UCSD-AML1 (cell line): ENCODE measurements around the gene TMEM176A.

Experiments
- DNase-seq: peaks from one replicate; lab custom pipeline; 2025; ENCODE audit not compliant: unreplicated experiment; lab: John Stamatoyannopoulos, UW

TMEM176A gene

DNA sequence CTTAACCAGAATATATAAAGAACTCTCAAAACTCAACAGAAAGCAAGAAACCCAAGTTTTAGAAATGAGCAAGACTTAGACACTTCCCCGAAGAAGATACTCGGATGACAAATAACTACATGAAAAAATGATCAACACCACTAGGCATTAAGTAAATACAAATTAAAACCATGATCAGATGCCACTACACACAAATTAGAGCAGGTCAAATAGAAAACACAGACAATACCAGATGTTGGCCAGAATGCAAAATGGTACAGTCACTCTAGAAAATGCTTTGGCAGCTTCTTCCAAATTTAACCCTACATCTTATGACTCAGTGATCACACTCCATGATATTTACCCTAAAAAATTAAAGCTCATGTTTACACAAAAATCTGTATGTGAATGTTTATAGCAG lies 18.4 kb downstream of the TMEM176A start:
- DNase-seq, result no peak

DNA sequence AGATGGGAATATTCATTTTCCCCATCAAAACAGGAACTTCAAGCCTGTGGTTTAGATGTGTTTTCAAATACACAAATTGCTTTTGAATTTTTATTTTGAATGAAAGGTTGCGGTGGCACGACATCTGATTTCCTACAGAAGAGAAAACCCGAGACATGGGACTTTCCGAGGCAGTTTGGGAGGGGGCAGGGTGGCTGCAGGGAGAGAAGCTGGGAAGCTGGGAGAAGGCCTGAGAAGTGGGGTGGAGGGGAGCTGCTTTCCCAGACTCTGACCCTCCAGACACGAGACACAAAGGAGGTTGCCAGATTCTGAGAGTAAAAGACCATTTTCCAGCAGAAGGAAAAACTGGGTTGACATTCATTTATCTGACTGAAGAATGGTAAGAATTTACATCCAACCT lies 19.6 kb downstream of the TMEM176A start:
- no peak for DNase-seq

DNA sequence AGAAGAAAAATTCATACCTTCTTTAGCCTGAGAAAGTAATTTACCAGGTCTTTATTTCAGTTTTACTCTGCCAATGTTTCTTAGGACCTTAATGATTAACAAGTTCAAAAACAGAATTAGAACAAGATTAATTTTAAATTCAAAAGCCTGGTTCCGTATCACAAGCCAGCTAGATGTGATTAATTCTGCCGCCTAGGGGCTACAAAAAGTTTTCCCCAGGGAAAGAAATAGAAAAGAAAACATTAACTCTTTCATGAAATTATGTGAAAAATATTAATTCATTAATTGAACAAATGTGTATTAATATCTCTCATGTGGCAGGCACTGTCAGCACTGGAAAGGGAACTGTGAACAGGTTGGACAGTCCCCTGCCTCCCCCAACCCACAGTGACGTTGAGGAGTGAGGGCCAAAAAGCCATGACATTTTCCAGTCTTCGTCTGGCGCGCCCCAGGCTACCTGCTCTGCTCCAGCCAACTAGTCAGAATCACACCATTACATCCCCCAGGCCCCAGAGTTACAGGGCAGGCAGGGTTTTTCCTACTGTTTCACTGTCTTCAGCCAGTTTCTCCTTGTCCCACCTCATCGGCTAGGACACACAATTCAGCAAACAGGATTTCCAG lies 20.1 kb downstream of the TMEM176A start:
- DNase-seq, result no peak

- no peak for DNase-seq
Observed at GRCh38 chr7:150823043-150823442, 22.5 kb downstream of the TMEM176A start.

GRCh38 chr7:150823484-150824126 lies 23.0 kb downstream of the TMEM176A start:
- DNase-seq, result no peak

DNA sequence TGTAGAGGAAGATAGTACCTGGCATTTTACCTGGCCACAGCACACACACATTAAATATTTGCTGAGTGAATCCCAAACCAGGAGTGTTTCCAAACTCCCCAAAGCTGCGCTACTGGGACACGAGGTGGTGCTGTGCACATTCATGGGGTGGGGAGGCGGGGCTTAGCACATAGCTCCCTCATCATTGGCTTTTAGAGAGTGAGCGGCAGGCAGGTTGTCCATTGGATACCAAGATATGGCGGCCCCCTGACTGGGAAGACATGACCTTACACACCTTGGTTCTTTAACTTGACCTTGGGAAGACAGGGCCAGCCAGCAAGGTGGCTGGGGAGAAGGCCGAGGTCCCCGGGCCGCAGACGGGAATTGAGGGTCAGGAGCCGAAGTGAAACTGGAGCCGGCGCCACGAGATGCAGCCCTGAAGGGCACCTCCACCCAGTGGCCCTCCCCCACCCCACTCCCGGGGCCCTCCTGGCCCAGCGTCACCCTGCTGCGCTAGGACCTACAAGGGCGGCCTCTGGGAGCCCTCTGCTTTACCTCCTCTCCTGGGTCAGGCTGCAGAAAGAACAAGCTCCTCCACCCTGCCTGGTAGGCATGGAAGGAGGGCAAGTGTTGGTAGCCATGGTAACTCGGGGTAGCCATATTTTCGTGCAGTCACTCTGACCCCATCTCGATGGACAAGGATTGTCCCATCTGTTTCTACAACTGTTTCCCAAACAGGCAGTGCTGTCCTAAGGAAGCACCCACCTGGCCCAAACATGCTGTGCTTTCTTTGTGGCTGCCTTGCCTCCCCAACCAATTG lies 24.0 kb downstream of the TMEM176A start:
- DNase-seq, result no peak

- DNase-seq, result no peak
Observed at GRCh38 chr7:150826061-150826849, 25.7 kb downstream of the TMEM176A start.

DNA sequence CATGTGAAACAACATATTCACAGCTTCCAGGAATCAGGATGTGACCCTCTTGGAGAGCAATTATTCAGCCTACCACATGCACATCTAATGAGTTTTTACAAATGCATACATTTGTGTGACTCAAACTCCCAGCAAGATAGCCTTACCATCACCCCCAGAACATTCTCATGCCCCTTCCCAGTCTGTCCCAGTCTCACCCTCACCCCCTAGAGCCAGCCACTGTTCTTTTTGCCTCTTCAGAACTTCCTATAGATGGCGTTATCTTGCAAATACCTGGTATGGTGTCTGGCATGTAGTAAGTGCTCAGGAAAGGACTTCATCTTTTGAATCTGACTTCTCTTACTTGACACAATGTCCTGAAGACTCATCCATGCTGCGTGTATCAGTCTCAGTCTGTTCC lies 27.8 kb downstream of the TMEM176A start:
- no peak for DNase-seq

DNA sequence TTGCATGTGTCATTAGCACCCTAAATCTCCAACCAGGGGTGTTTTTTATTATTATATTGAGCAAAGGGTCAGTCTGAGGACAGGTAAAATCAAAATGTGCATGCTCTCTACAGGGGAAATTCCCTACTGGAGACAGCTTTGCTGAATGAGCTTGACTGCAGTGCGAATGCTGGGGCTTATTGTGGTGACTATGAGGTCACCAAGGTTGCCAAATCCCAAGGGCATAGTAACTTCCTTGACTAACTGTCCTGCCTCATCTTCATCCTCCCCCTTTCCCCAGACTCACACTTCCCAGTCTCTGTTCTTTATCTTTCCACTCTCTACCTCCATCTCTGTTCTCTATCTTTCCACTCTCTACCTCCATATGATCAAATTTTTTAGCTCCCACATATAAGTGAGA lies 28.9 kb downstream of the TMEM176A start:
- DNase-seq, result no peak

DNA sequence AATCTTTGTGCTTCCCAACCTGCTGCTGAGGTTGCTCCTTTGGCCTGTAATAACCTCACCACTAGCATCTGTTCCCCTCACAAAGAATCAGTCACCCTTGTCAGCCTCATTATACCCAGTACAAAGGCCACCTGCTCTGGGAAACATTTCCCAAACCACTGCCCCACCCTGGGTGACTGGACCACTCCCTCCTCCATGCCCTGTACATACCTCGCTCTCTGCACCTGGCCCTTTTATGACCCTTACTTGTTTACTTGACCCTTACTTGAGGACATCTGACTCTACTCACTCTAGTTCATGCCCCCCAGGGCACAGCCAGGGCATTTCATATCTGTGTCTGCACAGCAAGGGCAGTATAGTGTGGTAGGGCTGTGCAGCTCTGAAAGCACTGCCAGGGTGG lies 30.4 kb downstream of the TMEM176A start:
- no peak for DNase-seq

- DNase-seq, result no peak
Observed at GRCh38 chr7:150831851-150832250, 31.3 kb downstream of the TMEM176A start.

- DNase-seq, result no peak
Observed at GRCh38 chr7:150835019-150835418, 34.5 kb downstream of the TMEM176A start.

DNA sequence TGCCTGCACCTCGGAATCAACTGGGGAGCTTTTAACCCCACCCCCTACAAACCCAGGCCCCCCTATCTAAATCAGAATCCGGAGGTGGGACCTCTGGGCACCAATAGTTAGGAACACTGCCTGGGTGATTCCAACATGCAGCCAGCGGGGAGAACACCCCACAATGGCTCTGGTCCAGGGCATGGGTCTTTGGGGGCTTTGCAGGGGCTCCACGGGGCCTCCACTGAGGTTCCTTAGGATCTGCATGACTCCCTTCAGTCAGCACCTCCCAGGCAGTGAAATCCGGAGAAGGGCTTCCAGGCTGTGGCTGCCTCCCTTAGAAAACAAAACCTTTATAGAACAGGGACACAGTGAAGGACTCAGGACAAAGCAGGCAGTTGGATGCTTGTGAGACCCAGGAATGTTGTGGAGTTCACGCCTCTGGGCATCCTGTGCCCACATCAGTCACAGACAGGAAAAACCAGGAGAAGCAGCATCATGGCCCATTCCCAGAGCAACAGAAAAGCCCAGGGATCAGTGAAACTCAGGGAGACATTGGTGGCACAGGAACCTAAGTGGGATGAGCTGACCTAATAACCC lies 35.2 kb downstream of the TMEM176A start:
- no peak for DNase-seq

DNA sequence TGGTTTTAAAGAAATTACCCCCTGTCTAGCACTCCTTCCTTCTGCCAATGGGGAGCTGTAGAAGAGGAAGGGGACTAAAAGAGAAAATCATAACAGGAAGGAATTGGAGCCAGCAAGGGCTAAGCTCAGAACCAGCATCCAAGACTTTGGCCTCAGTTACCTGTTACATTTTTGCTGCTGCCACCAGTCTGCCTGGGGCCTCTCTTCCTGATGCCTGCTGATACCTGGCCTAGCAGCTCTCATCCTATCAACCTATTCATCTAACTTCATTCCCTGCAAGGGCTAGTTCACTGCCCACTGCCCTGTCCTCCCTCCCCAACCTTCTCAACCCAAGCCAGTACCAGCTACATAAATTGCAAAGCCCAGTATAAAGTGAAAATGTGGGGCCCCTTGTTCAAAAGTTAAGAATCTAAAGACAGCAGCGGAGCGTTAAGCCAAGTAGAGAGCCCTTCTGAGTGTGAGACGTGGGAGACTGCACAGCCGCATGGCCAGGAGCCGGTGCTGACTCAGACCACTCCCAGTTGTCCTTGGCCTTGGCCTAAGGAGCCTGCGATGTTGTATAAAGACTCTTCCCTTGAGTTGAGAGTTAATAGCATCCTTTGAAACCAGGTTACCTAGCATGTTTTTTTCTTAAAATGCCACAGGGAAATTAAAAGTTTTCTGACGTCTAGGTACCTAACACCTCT lies 38.5 kb downstream of the TMEM176A start:
- no peak for DNase-seq

DNA sequence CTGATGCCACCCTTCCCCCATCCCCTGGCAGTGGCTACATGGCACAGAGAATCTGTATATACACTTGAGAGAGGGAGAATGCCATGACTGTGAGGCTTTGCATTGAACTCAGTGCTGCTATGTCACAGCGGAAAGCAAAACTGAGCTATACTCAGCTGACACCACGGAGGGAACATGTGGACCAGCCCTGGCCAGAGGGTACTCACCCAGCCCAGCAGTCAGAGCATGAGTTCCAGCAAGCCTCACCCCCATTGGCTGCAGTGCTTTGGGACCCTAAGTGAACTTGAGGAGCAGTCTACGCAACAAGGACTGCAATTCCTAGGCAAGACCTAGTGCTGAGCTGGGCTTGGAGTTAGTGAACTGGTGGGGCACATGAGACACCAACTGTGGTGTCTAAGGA lies 41.4 kb downstream of the TMEM176A start:
- DNase-seq, result no peak

GRCh38 chr7:150842716-150843115 lies 42.1 kb downstream of the TMEM176A start:
- DNase-seq, result no peak

DNA sequence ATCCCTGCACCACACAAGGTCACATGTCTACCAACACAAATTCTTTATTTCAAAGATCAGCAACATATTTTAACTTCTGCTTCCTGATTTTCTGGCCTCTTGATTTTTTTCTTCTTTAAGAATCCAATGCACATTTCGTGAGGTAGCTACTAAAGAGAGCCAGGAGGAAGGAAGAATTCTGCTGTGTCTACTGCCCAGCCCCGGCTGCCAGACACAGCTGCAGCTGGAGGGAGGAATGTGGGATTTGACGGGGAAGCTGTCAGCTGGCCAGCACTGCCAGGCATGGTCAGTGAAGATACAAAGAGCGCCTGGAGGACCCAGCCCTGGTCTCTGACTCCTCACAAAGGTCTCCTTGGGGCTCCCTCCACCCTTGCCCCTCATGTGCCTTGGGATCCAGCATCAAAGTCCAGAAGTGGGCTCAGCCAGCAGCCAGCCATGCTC lies 44.9 kb downstream of the TMEM176A start:
- DNase-seq, result no peak

DNA sequence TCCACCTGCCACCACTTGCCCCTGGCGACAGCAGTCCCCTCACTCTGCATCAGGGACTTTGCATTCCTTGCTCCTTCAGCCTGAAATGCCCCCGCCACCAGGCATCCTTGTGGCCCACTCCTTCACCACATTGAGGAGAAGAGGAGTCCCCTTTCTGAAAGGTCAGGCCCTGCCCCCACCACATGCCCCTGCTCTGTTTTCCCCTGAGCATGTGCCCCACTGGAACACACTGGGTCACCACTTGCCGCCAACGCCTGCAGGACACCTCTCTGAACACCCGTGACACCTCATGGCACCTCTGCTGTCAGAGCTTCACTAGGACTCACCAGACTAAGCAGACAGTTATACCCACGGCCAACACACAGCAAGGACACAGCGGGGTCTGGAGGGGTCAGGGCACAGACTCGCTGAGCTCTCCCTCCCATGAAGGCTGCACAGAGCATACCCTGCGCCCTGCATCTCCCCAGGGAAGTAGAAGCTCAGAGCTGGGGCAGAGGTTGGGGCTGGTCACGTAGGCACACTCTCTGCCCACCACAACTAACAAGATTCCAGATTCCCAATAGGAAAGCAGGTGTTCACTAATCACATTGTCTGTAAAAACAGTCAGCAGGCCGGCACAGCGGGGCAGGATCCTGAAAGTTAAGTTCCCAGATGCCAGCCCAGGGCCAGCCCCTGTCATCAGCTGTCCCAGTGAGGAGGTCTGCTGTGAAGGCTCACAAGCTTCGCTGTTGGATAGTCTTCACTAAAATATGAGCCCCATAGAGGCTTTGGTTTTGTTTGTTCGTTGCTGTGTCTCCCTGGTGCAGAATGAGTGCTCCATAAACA lies 45.9 kb downstream of the TMEM176A start:
- no peak for DNase-seq

DNA sequence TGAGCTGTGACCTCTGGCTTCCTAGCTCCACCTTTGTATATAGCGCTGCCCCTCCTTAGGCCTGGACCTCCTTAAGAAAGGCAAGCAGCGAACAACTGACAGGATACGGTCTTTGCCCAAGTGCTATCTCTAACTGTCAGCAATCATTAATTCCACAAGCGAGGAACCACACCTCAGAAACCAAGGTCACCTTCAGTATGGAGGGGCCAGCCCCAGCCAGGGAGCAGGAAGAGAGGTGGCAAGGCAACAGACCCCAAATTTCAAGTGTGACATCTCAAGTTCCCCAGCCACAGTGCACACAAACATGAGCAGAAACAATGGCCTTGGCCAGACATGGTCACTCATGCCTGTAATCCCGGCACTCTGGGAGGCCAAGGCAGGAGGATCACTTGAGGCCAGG lies 47.0 kb downstream of the TMEM176A start:
- no peak for DNase-seq

DNA sequence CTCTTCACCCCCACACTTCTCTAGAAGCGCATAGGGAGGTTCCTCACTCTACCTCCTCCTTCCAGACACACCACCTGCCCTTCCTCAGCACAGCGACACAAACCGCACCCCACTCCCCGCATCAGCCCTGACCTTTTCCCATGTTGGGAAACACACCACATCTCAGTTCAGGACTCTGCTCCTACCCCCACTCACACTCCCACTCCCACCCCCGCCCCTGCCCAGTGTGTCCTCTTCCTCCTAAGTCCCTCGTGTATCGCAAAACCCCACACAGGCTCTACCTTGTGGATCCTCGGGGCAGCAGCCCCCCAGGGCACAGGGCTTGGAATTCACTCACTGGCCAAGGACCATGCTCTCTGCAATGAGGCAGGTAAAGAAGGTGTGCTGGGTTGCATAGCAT lies 47.5 kb downstream of the TMEM176A start:
- no peak for DNase-seq
